Kidney epithelial cell (primary cell): Measurements from ENCODE around the gene CSPG5. TPM values are rescaled to one million over a fixed set of nuclear protein-coding genes. Genes with fewer than 3 reads are reported as not detected.

ENCODE experiments used
- DNase-seq: peaks from one replicate; pipeline ENCODE4 v3.0.0-alpha.2; 2010; ENCODE audit warnings: low read depth
- H3K27me3 ChIP-seq: 2 replicates; pipeline ENCODE4 v1.6.0; 2011; ENCODE audit warnings: low read length; ENCODE audit not compliant: control insufficient read depth, insufficient read depth
- H3K36me3 ChIP-seq: 2 replicates; pipeline ENCODE4 v1.5.1; 2011; ENCODE audit warnings: low read length; ENCODE audit not compliant: control insufficient read depth, insufficient read depth
- H3K4me3 ChIP-seq: 2 replicates; pipeline ENCODE4 v1.5.1; 2011; ENCODE audit warnings: low read depth, mild to moderate bottlenecking, control low read depth, low read length
- CTCF ChIP-seq: IDR thresholded peaks from 2 replicates; pipeline ENCODE4 v1.5.1; 2011; ENCODE audit warnings: mild to moderate bottlenecking, moderate library complexity, low read length, control low read depth, inconsistent platforms; ENCODE audit not compliant: insufficient read depth, poor library complexity, severe bottlenecking
- total RNA-seq: library from RNA; depleted of rRNA; stranded (reverse); fragments of >200 nt; gene quantifications from 2 replicates; pipeline ENCODE4 v1.2.3, GENCODE V29; 2015

CSPG5 gene
- total RNA-seq, 1 donor from 2014 or later, result 0.71 TPM

GRCh38 chr3:47577583-47578118 is 1.0 kb downstream of the CSPG5 start:
- Histone ChIP-seq H3K4me3 (peak overlapping the region; percentile 43), H3K27me3 (peaks cover 49% of the 10 kb centered on the region), H3K36me3 (no peaks in the 10 kb centered on the region)
- TF ChIP-seq CTCF, result no peak
- DNase-seq, result no peak

GRCh38 chr3:47573190-47574172 is 5.2 kb downstream of the CSPG5 start:
- TF ChIP-seq CTCF, result no peak
- DNase-seq, result no peak
- no peak overlapping the region for H3K4me3 ChIP-seq
- peaks cover 41% of the 10 kb centered on the region for H3K27me3 ChIP-seq
- no peaks in the 10 kb centered on the region for H3K36me3 ChIP-seq

- no peak for TF ChIP-seq CTCF
- Histone ChIP-seq H3K36me3 (no peaks in the 10 kb centered on the region), H3K4me3 (no peak overlapping the region), H3K27me3 (peaks cover 25% of the 10 kb centered on the region)
- no peak for DNase-seq
These were observed 7.1 kb downstream of the CSPG5 start for GRCh38 chr3:47571391-47572175.

GRCh38 chr3:47568901-47569300 is 9.8 kb downstream of the CSPG5 start:
- Histone ChIP-seq H3K36me3 (no peaks in the 10 kb centered on the region), H3K27me3 (peaks cover 20% of the 10 kb centered on the region), H3K4me3 (no peak overlapping the region)
- TF ChIP-seq CTCF, result no peak
- no peak for DNase-seq

- peak; percentile 4 for TF ChIP-seq CTCF
- peaks cover 9% of the 10 kb centered on the region for H3K27me3 ChIP-seq
These were observed 11.5 kb downstream of the CSPG5 start for GRCh38 chr3:47567149-47567548.

More at GRCh38 chr3:47567149-47567548, 11.5 kb downstream of the CSPG5 start:
- no peak overlapping the region for H3K4me3 ChIP-seq
- H3K36me3 ChIP-seq, result no peaks in the 10 kb centered on the region
- DNase-seq, result no peak
